ENCODE measurements around the gene ACACB. TPM values are rescaled to one million over a fixed set of nuclear protein-coding genes. Genes with fewer than 3 reads are reported as not detected.

Gene ACACB
- total RNA-seq, 1 donor from 2014 or later, result 15.4 TPM

Other genes with a start within 250 kb of the ACACB start
- gene DAO, start 236.5 kb upstream of the ACACB start, total RNA-seq, result not detected in 3 replicates
- gene SVOP, start 95.5 kb upstream of the ACACB start, total RNA-seq, result not detected in 3 replicates
- 21.6 to 27.3 TPM (median 23.0 TPM) in 3 replicates for gene USP30, start 64.0 kb upstream of the ACACB start, total RNA-seq
- 37.3 to 39.6 TPM (median 37.4 TPM) in 3 replicates for gene ALKBH2, start 23.1 kb upstream of the ACACB start, total RNA-seq
- gene UNG, start 19.0 kb upstream of the ACACB start, total RNA-seq, result 48.2 to 49.0 TPM (median 48.7 TPM) in 3 replicates
- 0.11 TPM in 1 of 3 replicates, not detected in the others for gene FOXN4, start 192.7 kb downstream of the ACACB start, total RNA-seq
- gene MYO1H, start 231.3 kb downstream of the ACACB start, total RNA-seq, result not detected in 3 replicates

All from mesothelial cell of epicardium (in vitro differentiated cells).